C4-2B (cell line): ENCODE data around the gene GTPBP6.

Experiments used
- ZFX ChIP-seq: fragments of 450-650 bp; IDR thresholded peaks from 2 replicates; pipeline ENCODE4 v1.6.1; 2017
- TF ChIP-seq, protein P1 (sequence below): fragments of 450-650 bp; conservative IDR thresholded peaks from 2 replicates; pipeline ENCODE4 v1.5.1; 2017; ENCODE audit warnings: mild to moderate bottlenecking

DNA sequence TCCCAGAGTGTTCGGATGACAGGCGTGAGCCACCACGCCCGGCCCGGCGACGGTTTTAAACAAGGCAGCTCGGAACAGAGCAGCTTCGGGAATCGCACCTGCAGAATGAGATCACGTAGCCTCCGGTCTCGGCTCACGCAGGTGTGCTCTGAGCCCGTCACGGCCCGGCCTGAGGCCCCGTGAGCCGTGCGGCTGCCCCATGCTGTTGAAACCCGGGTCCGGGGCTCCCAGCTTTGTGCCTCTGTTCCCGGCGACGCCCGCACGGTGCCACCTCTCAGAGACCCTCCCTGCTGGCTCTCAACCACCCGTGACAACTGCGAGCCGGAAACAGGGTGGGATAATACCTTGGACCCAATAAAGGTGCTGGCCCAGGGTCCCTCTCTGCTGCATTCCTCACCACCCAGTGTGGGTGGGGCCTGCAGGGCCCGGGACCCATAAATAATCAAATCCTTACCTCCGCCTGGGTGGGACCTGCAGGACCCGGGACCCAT, 50.8 kb downstream of the GTPBP6 start:
- TF ChIP-seq, protein P1, sequence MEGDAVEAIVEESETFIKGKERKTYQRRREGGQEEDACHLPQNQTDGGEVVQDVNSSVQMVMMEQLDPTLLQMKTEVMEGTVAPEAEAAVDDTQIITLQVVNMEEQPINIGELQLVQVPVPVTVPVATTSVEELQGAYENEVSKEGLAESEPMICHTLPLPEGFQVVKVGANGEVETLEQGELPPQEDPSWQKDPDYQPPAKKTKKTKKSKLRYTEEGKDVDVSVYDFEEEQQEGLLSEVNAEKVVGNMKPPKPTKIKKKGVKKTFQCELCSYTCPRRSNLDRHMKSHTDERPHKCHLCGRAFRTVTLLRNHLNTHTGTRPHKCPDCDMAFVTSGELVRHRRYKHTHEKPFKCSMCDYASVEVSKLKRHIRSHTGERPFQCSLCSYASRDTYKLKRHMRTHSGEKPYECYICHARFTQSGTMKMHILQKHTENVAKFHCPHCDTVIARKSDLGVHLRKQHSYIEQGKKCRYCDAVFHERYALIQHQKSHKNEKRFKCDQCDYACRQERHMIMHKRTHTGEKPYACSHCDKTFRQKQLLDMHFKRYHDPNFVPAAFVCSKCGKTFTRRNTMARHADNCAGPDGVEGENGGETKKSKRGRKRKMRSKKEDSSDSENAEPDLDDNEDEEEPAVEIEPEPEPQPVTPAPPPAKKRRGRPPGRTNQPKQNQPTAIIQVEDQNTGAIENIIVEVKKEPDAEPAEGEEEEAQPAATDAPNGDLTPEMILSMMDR: no peak
- TF ChIP-seq ZFX: no peak
